ENCODE data around the gene ATAD3A.
"Not testable (repeated sequence)": the region's sequence is repeated elsewhere in the genome, so short reads cannot be mapped to it uniquely, and the experiment has no call there.

- TF ChIP-seq, protein P1, sequence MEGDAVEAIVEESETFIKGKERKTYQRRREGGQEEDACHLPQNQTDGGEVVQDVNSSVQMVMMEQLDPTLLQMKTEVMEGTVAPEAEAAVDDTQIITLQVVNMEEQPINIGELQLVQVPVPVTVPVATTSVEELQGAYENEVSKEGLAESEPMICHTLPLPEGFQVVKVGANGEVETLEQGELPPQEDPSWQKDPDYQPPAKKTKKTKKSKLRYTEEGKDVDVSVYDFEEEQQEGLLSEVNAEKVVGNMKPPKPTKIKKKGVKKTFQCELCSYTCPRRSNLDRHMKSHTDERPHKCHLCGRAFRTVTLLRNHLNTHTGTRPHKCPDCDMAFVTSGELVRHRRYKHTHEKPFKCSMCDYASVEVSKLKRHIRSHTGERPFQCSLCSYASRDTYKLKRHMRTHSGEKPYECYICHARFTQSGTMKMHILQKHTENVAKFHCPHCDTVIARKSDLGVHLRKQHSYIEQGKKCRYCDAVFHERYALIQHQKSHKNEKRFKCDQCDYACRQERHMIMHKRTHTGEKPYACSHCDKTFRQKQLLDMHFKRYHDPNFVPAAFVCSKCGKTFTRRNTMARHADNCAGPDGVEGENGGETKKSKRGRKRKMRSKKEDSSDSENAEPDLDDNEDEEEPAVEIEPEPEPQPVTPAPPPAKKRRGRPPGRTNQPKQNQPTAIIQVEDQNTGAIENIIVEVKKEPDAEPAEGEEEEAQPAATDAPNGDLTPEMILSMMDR (IDR thresholded peaks at IDR 0.05 in 8 of 11, conservative IDR thresholded peaks at IDR 0.05 in 3 of 11) = peak in 6 of 11 experiments; percentile 6 to 50 (median 43)
- TF ChIP-seq POLR2A (IDR thresholded peaks at IDR 0.05) = not testable (repeated sequence)
Observed at GRCh38 chr1:1505366-1505798, 6.6 kb upstream of the ATAD3A start.

All from spleen (tissue), 7 donors.